ENCODE results near the gene PRKD3. TPM values are rescaled to one million over a fixed set of nuclear protein-coding genes. Genes with fewer than 3 reads are reported as not detected.

Gene PRKD3
- polyA plus RNA-seq, 1 donor from 2014 or later, result 5.9 TPM

DNA sequence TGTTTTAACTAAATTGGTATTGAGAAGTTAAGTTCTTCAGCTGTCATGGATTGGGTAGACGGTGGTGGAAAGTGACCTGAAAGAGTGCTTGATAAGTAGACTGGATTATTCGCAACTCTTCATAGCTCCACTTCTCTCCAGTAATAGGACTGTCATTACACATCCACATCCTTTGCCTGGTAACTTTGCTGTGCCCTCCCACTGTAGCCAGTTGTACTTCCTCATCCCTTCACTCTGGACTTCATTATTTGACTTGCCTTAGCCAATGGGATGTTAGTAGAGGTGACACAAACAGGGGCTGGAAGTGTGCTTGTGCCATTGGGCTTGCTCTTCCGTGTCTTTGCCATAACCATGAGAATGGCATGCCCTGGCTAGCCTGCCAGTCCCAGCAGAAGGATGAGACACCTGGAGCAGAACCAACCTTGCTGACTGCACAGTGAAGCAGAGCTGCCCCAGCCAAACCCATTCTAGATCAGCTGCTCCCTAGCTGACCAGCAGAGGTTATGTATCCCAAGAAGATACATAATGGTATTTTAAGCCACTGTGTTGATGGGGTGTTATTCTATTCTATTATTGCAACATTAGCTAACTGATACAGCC is 36.7 kb upstream of the PRKD3 start:
- Histone ChIP-seq H3K9me3 (ENCODE audit: low read length) (no peaks in the 10 kb centered on the region), H3K36me3 (ENCODE audit: insufficient read depth, low read length) (no peaks in the 10 kb centered on the region), H2AFZ (ENCODE audit: low read depth, low read length) (no peak overlapping the region), H3K27me3 (ENCODE audit: insufficient read depth, low read depth, low read length) (no peaks in the 10 kb centered on the region), H3K4me3 (ENCODE audit: low read length) (no peak overlapping the region), H3K4me2 (ENCODE audit: low read length) (no peak overlapping the region), H3K27ac (ENCODE audit: low read length) (no peak overlapping the region), H3F3A (ENCODE audit: insufficient read depth, low read length, poor library complexity, severe bottlenecking) (no peaks in the 10 kb centered on the region), H4K20me1 (ENCODE audit: insufficient read depth) (no peaks in the 10 kb centered on the region), H3K9ac (ENCODE audit: low read length) (no peak overlapping the region), H3K79me2 (replicated peaks; ENCODE audit: insufficient read depth, low read length) (no peaks in the 10 kb centered on the region), H3K9me2 (ENCODE audit: insufficient read depth, low read length) (no peaks in the 10 kb centered on the region)
- TF ChIP-seq POLR2AphosphoS5 (IDR thresholded peaks at IDR 0.05), result no peak
- no peak for TF ChIP-seq TAF1 (IDR thresholded peaks at IDR 0.05; ENCODE audit: low read depth)
- no peak for TF ChIP-seq EZH2 (IDR thresholded peaks at IDR 0.05; ENCODE audit: borderline replicate concordance, insufficient read depth, low read length, poor library complexity, severe bottlenecking)
- no peak for TF ChIP-seq MXI1 (conservative IDR thresholded peaks at IDR 0.05; ENCODE audit: poor library complexity, severe bottlenecking)
- TF ChIP-seq SMC3 (conservative IDR thresholded peaks at IDR 0.05; ENCODE audit: poor library complexity), result no peak
- no peak for TF ChIP-seq RAD21 (conservative IDR thresholded peaks at IDR 0.05)
- TF ChIP-seq REST (IDR thresholded peaks at IDR 0.05; ENCODE audit: borderline replicate concordance), result no peak
- TF ChIP-seq, protein P1, sequence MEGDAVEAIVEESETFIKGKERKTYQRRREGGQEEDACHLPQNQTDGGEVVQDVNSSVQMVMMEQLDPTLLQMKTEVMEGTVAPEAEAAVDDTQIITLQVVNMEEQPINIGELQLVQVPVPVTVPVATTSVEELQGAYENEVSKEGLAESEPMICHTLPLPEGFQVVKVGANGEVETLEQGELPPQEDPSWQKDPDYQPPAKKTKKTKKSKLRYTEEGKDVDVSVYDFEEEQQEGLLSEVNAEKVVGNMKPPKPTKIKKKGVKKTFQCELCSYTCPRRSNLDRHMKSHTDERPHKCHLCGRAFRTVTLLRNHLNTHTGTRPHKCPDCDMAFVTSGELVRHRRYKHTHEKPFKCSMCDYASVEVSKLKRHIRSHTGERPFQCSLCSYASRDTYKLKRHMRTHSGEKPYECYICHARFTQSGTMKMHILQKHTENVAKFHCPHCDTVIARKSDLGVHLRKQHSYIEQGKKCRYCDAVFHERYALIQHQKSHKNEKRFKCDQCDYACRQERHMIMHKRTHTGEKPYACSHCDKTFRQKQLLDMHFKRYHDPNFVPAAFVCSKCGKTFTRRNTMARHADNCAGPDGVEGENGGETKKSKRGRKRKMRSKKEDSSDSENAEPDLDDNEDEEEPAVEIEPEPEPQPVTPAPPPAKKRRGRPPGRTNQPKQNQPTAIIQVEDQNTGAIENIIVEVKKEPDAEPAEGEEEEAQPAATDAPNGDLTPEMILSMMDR (IDR thresholded peaks at IDR 0.05; ENCODE audit: poor library complexity, severe bottlenecking), result no peak
- no peak for TF ChIP-seq EP300 (conservative IDR thresholded peaks at IDR 0.05; ENCODE audit: poor library complexity, severe bottlenecking)

GRCh38 chr2:37358466-37358865 is 33.8 kb upstream of the PRKD3 start:
- H3K4me3 ChIP-seq (ENCODE audit: low read length), result no peak overlapping the region
- H3K9me2 ChIP-seq (ENCODE audit: insufficient read depth, low read length), result no peaks in the 10 kb centered on the region
- no peak overlapping the region for H3K9ac ChIP-seq (ENCODE audit: low read length)
- no peaks in the 10 kb centered on the region for H4K20me1 ChIP-seq (ENCODE audit: insufficient read depth)
- no peaks in the 10 kb centered on the region for H3K9me3 ChIP-seq (ENCODE audit: low read length)
- H2AFZ ChIP-seq (ENCODE audit: low read depth, low read length), result no peak overlapping the region
- no peak overlapping the region for H3K27ac ChIP-seq (ENCODE audit: low read length)
- H3K79me2 ChIP-seq (replicated peaks; ENCODE audit: insufficient read depth, low read length), result no peaks in the 10 kb centered on the region
- H3K4me2 ChIP-seq (ENCODE audit: low read length), result no peak overlapping the region
- H3F3A ChIP-seq (ENCODE audit: insufficient read depth, low read length, poor library complexity, severe bottlenecking), result no peaks in the 10 kb centered on the region
- no peaks in the 10 kb centered on the region for H3K27me3 ChIP-seq (ENCODE audit: insufficient read depth, low read depth, low read length)
- H3K36me3 ChIP-seq (ENCODE audit: insufficient read depth, low read length), result no peaks in the 10 kb centered on the region
- TF ChIP-seq POLR2AphosphoS5 (IDR thresholded peaks at IDR 0.05) (no peak), EZH2 (IDR thresholded peaks at IDR 0.05; ENCODE audit: borderline replicate concordance, insufficient read depth, low read length, poor library complexity, severe bottlenecking) (no peak), TAF1 (IDR thresholded peaks at IDR 0.05; ENCODE audit: low read depth) (no peak), EP300 (conservative IDR thresholded peaks at IDR 0.05; ENCODE audit: poor library complexity, severe bottlenecking) (no peak), MXI1 (conservative IDR thresholded peaks at IDR 0.05; ENCODE audit: poor library complexity, severe bottlenecking) (no peak), REST (IDR thresholded peaks at IDR 0.05; ENCODE audit: borderline replicate concordance) (no peak), RAD21 (conservative IDR thresholded peaks at IDR 0.05) (no peak), SMC3 (conservative IDR thresholded peaks at IDR 0.05; ENCODE audit: poor library complexity) (no peak)
- TF ChIP-seq, protein P1 (IDR thresholded peaks at IDR 0.05; ENCODE audit: poor library complexity, severe bottlenecking), result no peak

Measured in neural cell (in vitro differentiated cells).